Transverse colon (tissue), 4 donors: ENCODE measurements around the gene GRIN2A. TPM values are rescaled to one million over a fixed set of nuclear protein-coding genes. Genes with fewer than 3 reads are reported as not detected.

Source experiments
- DNase-seq: peaks from one replicate; pipeline ENCODE4 v3.0.0-alpha.2; 2019
- H3K27ac ChIP-seq, 4 donors: fragments of 200-600 bp; sonication (generic); 2 replicates each; pipeline ENCODE4 v1.5.1; 2016 to 2018; ENCODE audit warnings: inconsistent platforms in 4 of 4
- H3K27me3 ChIP-seq: fragments of 200-600 bp; sonication (generic); 2 replicates; pipeline ENCODE4 v1.5.1; 2017; ENCODE audit warnings: inconsistent platforms
- H3K36me3 ChIP-seq, 4 donors: fragments of 200-600 bp; sonication (generic); 2 replicates each; pipeline ENCODE4 v1.5.1; 2017 to 2019; ENCODE audit warnings: inconsistent platforms in 4 of 4
- H3K4me1 ChIP-seq, 4 donors: fragments of 200-600 bp; sonication (generic); 2 replicates each; pipeline ENCODE4 v1.5.1; 2017 to 2020; ENCODE audit warnings: inconsistent platforms in 4 of 4
- H3K4me3 ChIP-seq, 4 donors: fragments of 200-600 bp; sonication (generic); 1 replicate in 1 of 4; 2 replicates in 3 of 4; pipeline versions ENCODE4 v1.5.1 to v1.6.1; 2017 to 2019; ENCODE audit warnings: inconsistent platforms in 4 of 4
- H3K9me3 ChIP-seq, 2 donors: fragments of 200-600 bp; sonication (generic); 2 replicates each; pipeline ENCODE4 v1.5.1; 2017 to 2019; ENCODE audit warnings: inconsistent platforms in 2 of 2
- EP300 ChIP-seq: sonication (generic); formaldehyde crosslinking; IDR thresholded peaks from one replicate; pipeline ENCODE4 v1.6.1; 2017; ENCODE audit warnings: antibody characterized with exemption, low read depth
- POLR2A ChIP-seq: fragments of 450-650 bp; IDR thresholded peaks from one replicate; pipeline ENCODE4 v1.6.1; 2016; ENCODE audit warnings: antibody characterized with exemption, mild to moderate bottlenecking, moderate library complexity
- POLR2AphosphoS5 ChIP-seq, 3 donors: sonication (generic); formaldehyde crosslinking; IDR thresholded peaks; one replicate each; pipeline ENCODE4 v1.6.1; 2016; ENCODE audit warnings: antibody characterized with exemption in 3 of 3
- WGBS, 2 donors: methylation state at CpG; one replicate each; pipeline ENCODE4 v1.1.5; 2018; ENCODE audit warnings: low coverage in 1 of 2; 5-methylcytosine and 5-hydroxymethylcytosine counted together
- in situ Hi-C, 4 donors: fragments of 200-750 bp; cut with MboI; loops; one replicate each; pipeline versions ENCODE4 v1.15.0 to v1.15.1; 2017; ENCODE audit warnings: low sequenced_read_pairs in 3 of 4, low pct_ligation_motif_present in 1 of 4, low pct_unique_long_range_greater_than_20kb in 1 of 4
- intact Hi-C: fragments of 100-400 bp; cut with DNase I; formaldehyde crosslinking; loops from one replicate; pipeline ENCODE4 v1.15.1; 2023; ENCODE audit warnings: low total_unique reads
- total RNA-seq, 4 donors: library from RNA; depleted of rRNA; stranded (reverse); fragments of >200 nt; gene quantifications; one replicate each; pipeline ENCODE4 v1.1.0, GENCODE V29; 2016
- TF ChIP-seq, protein P1 (sequence below), 5 experiments: fragments of 200-600 bp in 3 of 5; fragments of 450-650 bp in 2 of 5; sonication (generic) in 3 of 5; IDR thresholded peaks; 1 replicate in 2 of 5; 2 replicates in 3 of 5; pipeline ENCODE4 v1.5.1; 2016 to 2017; ENCODE audit warnings: antibody characterized with exemption in 5 of 5, inconsistent platforms in 3 of 5, mild to moderate bottlenecking in 2 of 5, moderate library complexity in 1 of 5

Gene GRIN2A
- total RNA-seq, 4 donors from 2014 or later, result 0.14 to 0.37 (median 0.18) TPM

DNA sequence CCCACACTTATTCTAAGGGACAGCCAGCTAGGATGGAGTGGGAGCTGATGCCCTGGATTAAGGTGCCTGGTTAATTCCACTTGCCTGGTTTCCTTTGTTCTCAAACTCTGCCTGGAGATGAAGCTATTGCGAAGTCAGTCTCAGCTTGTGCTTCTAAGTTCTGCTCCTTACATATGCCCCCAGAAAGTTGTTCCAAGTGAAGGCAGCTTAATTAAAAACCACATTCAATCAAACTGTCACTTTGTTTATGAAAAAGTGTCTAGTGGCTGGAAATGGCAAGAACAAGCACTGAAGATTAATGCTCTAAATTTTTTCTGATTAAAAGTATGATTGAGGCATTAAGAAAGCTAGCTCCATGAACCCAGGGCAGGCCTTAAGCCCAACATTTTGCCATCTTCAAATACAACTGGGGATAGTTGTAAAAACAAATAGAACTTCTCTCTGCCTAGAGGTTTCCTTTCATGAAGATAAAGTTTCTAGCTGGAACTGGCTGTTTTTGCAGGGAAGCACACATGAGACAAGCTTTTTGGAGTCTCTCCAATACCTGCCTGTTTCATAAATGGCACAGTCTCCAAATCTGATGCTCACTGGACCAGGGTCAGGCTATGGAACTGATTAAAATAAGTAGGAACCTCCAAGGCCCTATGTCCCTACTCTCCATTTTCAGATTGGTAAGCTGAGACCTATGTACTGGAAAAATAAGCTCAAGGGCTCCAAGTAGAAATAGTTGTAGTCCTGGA is 100.9 kb downstream of the GRIN2A start:
- TF ChIP-seq, protein P1, sequence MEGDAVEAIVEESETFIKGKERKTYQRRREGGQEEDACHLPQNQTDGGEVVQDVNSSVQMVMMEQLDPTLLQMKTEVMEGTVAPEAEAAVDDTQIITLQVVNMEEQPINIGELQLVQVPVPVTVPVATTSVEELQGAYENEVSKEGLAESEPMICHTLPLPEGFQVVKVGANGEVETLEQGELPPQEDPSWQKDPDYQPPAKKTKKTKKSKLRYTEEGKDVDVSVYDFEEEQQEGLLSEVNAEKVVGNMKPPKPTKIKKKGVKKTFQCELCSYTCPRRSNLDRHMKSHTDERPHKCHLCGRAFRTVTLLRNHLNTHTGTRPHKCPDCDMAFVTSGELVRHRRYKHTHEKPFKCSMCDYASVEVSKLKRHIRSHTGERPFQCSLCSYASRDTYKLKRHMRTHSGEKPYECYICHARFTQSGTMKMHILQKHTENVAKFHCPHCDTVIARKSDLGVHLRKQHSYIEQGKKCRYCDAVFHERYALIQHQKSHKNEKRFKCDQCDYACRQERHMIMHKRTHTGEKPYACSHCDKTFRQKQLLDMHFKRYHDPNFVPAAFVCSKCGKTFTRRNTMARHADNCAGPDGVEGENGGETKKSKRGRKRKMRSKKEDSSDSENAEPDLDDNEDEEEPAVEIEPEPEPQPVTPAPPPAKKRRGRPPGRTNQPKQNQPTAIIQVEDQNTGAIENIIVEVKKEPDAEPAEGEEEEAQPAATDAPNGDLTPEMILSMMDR (IDR thresholded peaks at IDR 0.05), result no peak
- TF ChIP-seq POLR2A (no peak), EP300 (no peak), POLR2AphosphoS5 (IDR thresholded peaks at IDR 0.05) (no peak)
- in situ Hi-C loops, result no loop called here
- Histone ChIP-seq H3K36me3 (no peaks in the 10 kb centered on the region), H3K27ac (no peak overlapping the region), H3K9me3 (no peaks in the 10 kb centered on the region), H3K4me1 (peaks cover 0 to 11% (median 6%) of the 10 kb centered on the region in 4 donors), H3K27me3 (no peaks in the 10 kb centered on the region), H3K4me3 (no peak overlapping the region)
- DNase-seq, result no peak
- intact Hi-C loops, result no loop called here
- WGBS, 2 donors, result 75% methylated on average over 1 of the region's 1 CpG; no CpG with 5 or more reads in 1 of the 2 donors

DNA sequence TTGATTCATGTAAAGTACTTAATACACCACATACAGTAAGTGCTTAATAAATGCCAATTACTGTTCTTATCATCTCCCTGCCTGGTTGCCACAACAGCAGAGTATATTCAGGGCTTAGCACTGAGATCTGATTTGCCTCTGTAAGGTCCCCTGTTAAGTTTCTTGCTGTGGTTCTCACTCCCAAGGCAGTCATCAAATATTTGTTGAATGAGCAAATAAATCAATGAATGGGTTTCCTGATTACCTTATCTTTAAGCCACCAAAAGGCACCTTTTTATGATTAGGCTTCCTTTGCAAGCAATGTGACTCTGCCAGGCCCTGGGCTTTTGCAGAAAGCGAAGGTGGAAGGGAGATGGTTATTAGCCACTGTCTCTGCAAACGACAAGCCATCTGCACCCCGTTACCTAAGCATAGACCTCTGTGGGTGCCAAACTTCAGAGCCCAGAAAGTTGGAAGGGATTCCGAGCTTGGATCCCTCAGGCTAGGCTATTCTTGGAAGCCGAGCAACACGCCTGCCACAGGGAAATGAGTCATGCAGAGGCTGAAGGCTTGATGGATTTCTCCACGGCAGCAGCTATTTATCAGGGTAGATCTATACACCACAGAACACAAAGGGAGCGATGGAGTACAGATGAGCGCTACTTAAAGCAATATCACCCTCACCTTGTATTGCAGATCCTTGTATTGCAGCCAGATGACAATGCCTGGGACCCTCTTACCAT is 102.0 kb downstream of the GRIN2A start:
- H3K27ac ChIP-seq, result no peak overlapping the region
- TF ChIP-seq POLR2AphosphoS5 (IDR thresholded peaks at IDR 0.05) (peak in 1 of 3 donors; percentile 22), POLR2A (no peak), EP300 (no peak)
- TF ChIP-seq, protein P1 (IDR thresholded peaks at IDR 0.05), result no peak
- H3K36me3 ChIP-seq, result no peaks in the 10 kb centered on the region
- no peaks in the 10 kb centered on the region for H3K9me3 ChIP-seq
- 28% methylated on average over 9 of the region's 9 CpGs; no CpG with 5 or more reads in 1 of the 2 donors for WGBS, 2 donors
- intact Hi-C loops (no loop called here), in situ Hi-C loops (no loop called here)
- no peaks in the 10 kb centered on the region for H3K27me3 ChIP-seq
- H3K4me3 ChIP-seq, result no peak overlapping the region
- DNase-seq, result no peak
- H3K4me1 ChIP-seq, result peaks cover 0 to 11% (median 6%) of the 10 kb centered on the region in 4 donors

DNA sequence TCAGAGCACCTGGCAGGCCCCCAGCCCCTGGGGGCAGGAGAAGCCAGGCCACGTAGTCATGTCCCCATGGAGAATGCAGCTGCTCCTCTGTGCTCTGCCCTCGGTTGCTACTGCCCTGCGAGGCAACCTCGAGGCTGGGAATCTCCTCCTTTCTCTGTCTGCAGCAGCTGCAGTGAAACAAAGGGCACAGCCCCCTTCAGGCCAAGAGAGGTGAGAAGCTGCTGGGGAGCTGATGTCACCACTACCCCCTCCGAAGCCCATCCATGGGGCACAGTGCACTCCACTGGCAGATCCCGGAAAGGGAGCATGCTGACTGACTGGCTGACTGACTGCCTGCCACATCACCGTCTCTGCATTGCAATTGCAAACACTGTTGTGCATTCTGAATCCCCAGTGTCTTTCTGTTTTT is 103.7 kb downstream of the GRIN2A start:
- in situ Hi-C loops, result no loop called here
- H3K27ac ChIP-seq, result no peak overlapping the region
- intact Hi-C loops, result loop anchor here (10.0 kb wide), 1 partner anchor 56 kb away; no protein-coding TSS in a partner anchor

More for the DNA sequence above, 103.7 kb downstream of the GRIN2A start:
- Histone ChIP-seq H3K4me1 (peaks cover 0 to 11% (median 6%) of the 10 kb centered on the region in 4 donors), H3K4me3 (no peak overlapping the region), H3K27me3 (no peaks in the 10 kb centered on the region), H3K9me3 (no peaks in the 10 kb centered on the region), H3K36me3 (no peaks in the 10 kb centered on the region)
- DNase-seq, result no peak
- TF ChIP-seq POLR2A, result no peak
- no peak for TF ChIP-seq POLR2AphosphoS5 (IDR thresholded peaks at IDR 0.05)
- TF ChIP-seq, protein P1 (IDR thresholded peaks at IDR 0.05), result no peak
- no peak for TF ChIP-seq EP300
- WGBS, 2 donors, result 50% methylated on average over 7 of the region's 7 CpGs; no CpG with 5 or more reads in 1 of the 2 donors
